ENCODE data around the gene PTGER1. TPM values are rescaled to one million over a fixed set of nuclear protein-coding genes. Genes with fewer than 3 reads are reported as not detected.
A peak's percentile ranks its signal among the peaks of the same experiment; 100 is the strongest.
"Not testable (repeated sequence)": the region's sequence is repeated elsewhere in the genome, so short reads cannot be mapped to it uniquely, and the experiment has no call there.

PTGER1 gene
- total RNA-seq, 1 experiment from 2014 or later: not detected

GRCh38 chr19:14507704-14508542 lies 32.8 kb upstream of the PTGER1 start:
- no peaks in the 10 kb centered on the region for H3K27me3 ChIP-seq
- DNase-seq: no peak
- H3K9me3 ChIP-seq: no peaks in the 10 kb centered on the region
- H3K4me3 ChIP-seq: no peak overlapping the region
- peaks cover 5% of the 10 kb centered on the region; the same call in 1 of the 2 replicates for H3K36me3 ChIP-seq

DNA sequence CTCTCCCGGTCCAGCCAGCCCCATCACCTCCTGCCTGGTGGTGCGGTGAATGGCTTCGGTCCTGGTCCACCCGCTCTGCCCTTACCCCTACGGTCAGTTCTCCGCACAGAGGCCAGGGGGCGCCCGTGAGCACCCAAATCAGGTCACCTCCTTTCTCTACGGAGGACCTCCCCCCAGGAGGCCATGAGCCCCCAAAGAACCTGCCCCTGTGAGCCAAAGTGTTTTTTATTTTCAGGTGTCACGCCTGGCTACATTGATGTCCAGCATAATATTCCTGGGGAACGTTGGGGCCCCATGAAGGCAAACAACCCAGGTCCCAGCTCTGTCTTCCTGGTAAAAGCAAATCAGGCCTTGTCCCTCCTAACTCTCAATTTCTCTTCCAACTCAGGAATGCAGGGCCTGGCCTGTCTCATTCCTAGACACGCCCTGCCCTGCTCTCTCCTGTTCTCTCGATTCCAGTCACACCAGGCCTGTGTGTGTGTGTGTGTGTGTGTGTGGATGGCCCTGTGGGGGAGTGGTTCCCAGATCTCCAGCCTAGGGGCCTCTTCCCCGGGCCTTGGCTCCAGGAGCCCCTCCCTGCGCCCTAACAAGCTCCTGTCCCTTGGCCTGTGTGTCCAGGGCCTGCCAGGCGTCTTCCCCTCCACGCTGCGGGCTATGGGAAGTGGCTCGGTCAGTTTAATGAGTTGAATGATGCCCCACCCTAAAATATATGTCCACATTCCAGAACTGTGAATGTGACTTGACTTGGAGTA lies 30.5 kb upstream of the PTGER1 start:
- Histone ChIP-seq H3K36me3 (no peaks in the 10 kb centered on the region), H3K27me3 (no peaks in the 10 kb centered on the region), H3K9me3 (no peaks in the 10 kb centered on the region), H3K4me3 (no peak overlapping the region)
- DNase-seq: peak; percentile 92

DNA sequence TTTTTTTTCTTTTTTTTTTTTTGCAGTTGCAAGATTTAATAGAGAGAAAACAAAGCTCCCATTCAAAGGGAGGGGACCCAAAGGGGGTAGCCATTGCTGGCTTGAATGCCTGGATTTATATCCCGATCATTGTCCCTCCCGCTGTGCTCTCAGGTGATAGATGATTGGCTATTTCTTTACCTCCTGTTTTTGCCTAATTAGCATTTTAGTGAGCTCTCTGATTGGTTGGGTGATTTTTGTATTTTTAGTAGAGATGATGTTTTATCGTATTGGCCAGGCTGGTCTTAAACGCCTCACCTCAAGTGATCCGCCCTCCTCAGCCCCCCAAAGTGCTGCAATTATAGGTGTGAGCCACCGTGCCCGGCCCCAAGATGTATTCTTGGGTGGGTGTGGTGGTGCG lies 29.4 kb upstream of the PTGER1 start:
- DNase-seq, H3K4me3 ChIP-seq, H3K27me3 ChIP-seq, H3K9me3 ChIP-seq, H3K36me3 ChIP-seq: not testable (repeated sequence)

GRCh38 chr19:14503285-14503684 lies 28.1 kb upstream of the PTGER1 start:
- Histone ChIP-seq H3K9me3 (no peaks in the 10 kb centered on the region), H3K36me3 (no peaks in the 10 kb centered on the region), H3K27me3 (no peaks in the 10 kb centered on the region), H3K4me3 (no peak overlapping the region)
- DNase-seq: no peak

- Histone ChIP-seq H3K4me3 (no peak overlapping the region), H3K27me3 (no peaks in the 10 kb centered on the region), H3K9me3 (no peaks in the 10 kb centered on the region), H3K36me3 (no peaks in the 10 kb centered on the region)
- DNase-seq: no peak
Measured at GRCh38 chr19:14502334-14503092, 27.4 kb upstream of the PTGER1 start.

- no peak for DNase-seq
- H3K36me3 ChIP-seq: peaks cover 16% of the 10 kb centered on the region
Measured at GRCh38 chr19:14497228-14497921, 22.2 kb upstream of the PTGER1 start.

GRCh38 chr19:14496834-14497227 lies 21.7 kb upstream of the PTGER1 start:
- Histone ChIP-seq H3K27me3 (no peaks in the 10 kb centered on the region), H3K9me3 (no peaks in the 10 kb centered on the region), H3K36me3 (peaks cover 20% of the 10 kb centered on the region), H3K4me3 (peak overlapping the region; percentile 83)
- DNase-seq: no peak

More at GRCh38 chr19:14497228-14497921, 22.2 kb upstream of the PTGER1 start:
- no peak overlapping the region for H3K4me3 ChIP-seq
- no peaks in the 10 kb centered on the region for H3K9me3 ChIP-seq
- H3K27me3 ChIP-seq: no peaks in the 10 kb centered on the region

DNA sequence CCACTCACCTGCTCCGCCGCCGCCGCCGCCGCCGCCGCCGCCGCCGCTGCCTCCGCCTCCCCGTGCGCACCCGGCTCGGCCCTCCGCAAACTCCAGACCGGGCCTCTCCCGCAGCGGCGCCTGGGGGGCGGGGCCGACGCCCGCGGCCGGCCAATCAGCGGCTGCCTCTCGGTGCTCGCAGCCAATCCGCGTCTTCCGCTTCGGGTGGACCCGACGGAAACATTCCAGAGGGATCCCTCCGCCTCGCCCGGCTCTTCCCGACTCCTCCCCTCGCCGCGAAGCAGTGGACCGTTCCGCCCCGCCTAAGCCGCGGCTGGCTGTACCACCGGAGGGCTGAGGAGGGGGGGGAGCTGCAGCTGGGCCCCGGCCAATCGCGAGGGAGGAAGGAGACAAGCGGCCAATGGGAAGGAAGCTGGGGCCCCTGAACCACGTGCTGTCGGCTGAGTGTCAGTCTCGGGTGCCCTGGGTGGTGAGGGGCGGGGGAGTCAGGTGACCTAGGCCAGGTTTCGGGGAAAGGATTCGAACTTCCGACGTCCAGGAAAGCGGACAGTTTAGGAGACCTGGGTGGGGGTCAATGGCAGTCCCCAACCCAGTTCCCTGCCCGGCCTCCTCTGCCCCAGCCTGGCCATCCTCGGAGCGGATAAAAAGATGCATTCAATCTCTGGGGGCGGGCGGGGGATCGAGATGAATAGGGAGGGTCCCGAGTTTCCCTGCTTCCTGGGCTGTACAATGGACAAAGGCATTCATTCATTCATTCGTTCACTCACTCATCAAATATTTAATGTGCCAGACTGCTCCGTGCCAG lies 21.1 kb upstream of the PTGER1 start, which contains the start of gene GIPC1:
Gene GIPC1 (minus strand): TSS at position 99 of the 805 bp plus-strand sequence. CDS start 13,151 bp downstream, outside the sequence.
- Histone ChIP-seq H3K9me3 (no peaks in the 10 kb centered on the region), H3K36me3 (peaks cover 26% of the 10 kb centered on the region), H3K4me3 (peak within 1 kb of the TSS; percentile 83), H3K27me3 (no peaks in the 10 kb centered on the region)
- peak; percentile 99 for DNase-seq

DNA sequence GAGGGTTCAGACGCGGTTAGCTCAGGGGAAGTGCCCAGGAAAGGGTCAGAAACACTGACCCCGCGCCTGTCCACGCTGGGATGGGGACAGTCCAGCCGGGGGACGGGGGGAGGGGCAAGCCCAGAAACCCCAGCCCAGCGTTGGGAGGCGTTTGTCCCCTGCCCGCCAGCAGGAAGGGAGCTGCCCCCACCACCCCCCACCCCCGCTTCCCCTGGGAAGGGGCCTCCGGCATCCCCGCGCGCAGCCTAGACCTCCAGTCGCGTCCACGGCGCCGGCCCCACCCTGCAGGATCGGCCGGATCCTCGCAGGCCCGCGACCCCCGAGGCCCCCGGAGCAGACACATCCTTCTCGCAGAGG lies 20.5 kb upstream of the PTGER1 start:
- H3K27me3 ChIP-seq: no peaks in the 10 kb centered on the region
- no peaks in the 10 kb centered on the region for H3K9me3 ChIP-seq
- peak overlapping the region; percentile 83 for H3K4me3 ChIP-seq
- H3K36me3 ChIP-seq: peaks cover 27% of the 10 kb centered on the region
- DNase-seq: no peak

- H3K36me3 ChIP-seq: peaks cover 31% of the 10 kb centered on the region
- no peaks in the 10 kb centered on the region for H3K27me3 ChIP-seq
- H3K4me3 ChIP-seq: peak overlapping the region; percentile 83
- no peaks in the 10 kb centered on the region for H3K9me3 ChIP-seq
- no peak for DNase-seq
Measured at GRCh38 chr19:14494910-14495671, 19.9 kb upstream of the PTGER1 start.

DNA sequence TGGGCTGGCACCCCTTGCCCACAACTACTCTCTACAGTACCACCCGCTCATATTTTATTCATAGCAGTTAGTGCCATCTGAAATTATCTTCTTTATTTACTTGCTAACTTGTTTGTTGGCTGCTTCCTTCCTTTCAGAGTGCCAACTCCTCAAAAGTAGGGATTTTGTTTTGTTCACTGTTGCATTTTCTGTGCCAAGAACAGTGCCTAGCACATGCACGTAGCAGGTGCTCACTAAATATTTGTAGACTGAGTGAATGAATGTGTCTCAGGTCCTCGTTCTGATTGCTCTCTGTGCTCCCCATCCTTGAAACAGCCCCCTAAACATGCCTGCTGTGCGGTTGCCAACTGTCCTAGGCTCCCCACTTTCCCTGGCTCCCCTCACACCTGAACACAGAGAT lies 19.3 kb upstream of the PTGER1 start:
- no peak for DNase-seq
- Histone ChIP-seq H3K36me3 (peaks cover 38% of the 10 kb centered on the region), H3K9me3 (no peaks in the 10 kb centered on the region), H3K27me3 (no peaks in the 10 kb centered on the region), H3K4me3 (peak overlapping the region; percentile 83)

DNA sequence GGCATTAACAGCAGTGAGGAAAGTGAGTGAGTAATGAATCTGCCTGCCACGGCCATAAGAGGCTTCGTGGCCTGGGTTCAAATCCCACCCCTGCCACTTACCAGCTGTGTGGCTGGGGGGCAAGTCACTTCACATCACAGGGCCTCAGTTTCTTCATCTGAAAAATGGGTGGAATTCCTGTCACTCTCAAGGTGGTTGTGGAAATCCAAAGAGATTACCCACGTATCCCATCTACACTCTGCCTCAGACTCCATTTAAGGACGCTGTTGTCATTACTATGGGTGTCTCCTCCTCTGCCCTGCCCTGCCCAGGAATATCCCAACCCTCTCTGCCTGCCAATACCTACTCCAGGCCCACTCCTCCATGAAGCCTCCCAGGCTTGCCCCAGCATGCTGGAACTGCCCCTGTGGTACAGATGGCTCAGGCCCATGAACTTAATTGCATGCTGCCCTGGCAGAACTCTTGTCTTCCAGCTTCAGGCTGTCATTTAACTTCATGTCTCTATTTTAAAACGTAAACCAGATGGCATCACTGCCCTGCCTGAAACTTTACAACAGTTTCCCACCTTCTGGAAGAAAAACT lies 17.7 kb upstream of the PTGER1 start:
- Histone ChIP-seq H3K27me3 (no peaks in the 10 kb centered on the region), H3K9me3 (no peaks in the 10 kb centered on the region), H3K4me3 (no peak overlapping the region), H3K36me3 (peaks cover 51% of the 10 kb centered on the region)
- no peak for DNase-seq

DNA sequence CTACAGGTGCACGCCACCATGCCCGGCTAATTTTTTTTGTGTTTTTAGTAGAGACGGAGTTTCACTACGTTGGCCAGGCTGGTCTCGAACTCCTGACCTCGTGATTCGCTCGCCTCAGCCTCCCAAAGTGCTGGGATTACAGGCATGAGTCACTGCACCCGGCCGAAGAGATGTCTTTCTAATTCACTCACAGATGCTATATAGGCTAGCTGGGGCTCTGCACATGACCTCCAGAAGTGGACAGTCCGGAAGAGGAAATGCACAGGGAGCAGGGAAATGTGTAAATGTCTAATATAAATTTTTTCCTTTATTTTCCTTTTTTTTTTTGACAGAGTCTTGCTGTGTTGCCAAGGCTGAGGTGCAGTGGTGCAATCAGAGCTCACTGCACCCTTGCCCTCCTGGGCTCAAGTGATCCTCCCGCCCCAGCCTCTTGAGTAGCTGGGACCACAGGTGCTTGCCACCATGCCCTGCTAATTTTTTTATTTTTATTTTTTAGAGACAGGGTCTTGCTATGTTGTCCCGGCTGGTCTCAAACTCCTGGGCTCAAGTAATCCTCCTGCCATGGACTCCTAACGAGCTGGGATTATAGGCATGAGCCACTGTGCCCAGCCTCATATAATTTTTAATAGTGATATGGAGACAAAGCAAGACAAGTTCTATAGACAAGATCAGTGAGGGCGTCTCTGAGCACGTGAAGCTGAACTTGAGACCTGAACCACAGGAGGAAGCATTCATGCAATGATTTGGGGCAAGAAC lies 12.4 kb upstream of the PTGER1 start:
- Histone ChIP-seq H3K27me3 (no peaks in the 10 kb centered on the region), H3K36me3 (peaks cover 60% of the 10 kb centered on the region), H3K4me3 (no peak overlapping the region), H3K9me3 (no peaks in the 10 kb centered on the region)
- DNase-seq: no peak

All from MG63 (cell line).